Stomach (tissue), 4 donors: ENCODE data around the gene USP12.

ENCODE experiments used
- POLR2A ChIP-seq, 4 donors: fragments of 450-650 bp; IDR thresholded peaks; one replicate each; pipeline ENCODE4 v1.6.1; 2016; ENCODE audit warnings: antibody characterized with exemption in 4 of 4, control low read depth in 2 of 4, mild to moderate bottlenecking in 1 of 4, moderate library complexity in 1 of 4
- TF ChIP-seq, protein P1 (sequence below), 7 experiments: fragments of 450-650 bp in 4 of 7; fragments of 200-600 bp in 3 of 7; sonication (generic) in 3 of 7; IDR thresholded peaks; one replicate each; pipeline ENCODE4 v1.5.1; 2016 to 2019; ENCODE audit warnings: antibody characterized with exemption in 7 of 7, control low read depth in 2 of 7, mild to moderate bottlenecking in 1 of 7

DNA sequence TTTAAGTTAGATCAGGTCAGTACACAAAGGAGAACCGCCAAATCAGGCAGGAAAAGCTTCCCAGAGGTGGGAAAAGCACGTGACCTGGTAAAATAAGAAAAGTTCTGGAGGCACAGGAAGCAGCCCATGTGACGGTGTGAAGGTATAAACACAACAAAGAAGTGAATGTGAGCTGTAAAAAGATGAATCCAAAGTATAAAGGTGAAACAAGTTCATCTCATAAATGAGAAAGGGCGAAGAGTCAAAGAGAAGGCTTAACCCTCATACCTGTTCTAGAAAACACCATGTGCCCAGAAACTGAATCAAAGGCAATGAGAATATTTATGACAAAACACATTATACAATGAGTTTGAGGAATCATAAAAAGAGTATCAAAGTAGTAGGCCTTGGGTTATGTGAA, 47.0 kb downstream of the USP12 start:
- TF ChIP-seq, protein P1, sequence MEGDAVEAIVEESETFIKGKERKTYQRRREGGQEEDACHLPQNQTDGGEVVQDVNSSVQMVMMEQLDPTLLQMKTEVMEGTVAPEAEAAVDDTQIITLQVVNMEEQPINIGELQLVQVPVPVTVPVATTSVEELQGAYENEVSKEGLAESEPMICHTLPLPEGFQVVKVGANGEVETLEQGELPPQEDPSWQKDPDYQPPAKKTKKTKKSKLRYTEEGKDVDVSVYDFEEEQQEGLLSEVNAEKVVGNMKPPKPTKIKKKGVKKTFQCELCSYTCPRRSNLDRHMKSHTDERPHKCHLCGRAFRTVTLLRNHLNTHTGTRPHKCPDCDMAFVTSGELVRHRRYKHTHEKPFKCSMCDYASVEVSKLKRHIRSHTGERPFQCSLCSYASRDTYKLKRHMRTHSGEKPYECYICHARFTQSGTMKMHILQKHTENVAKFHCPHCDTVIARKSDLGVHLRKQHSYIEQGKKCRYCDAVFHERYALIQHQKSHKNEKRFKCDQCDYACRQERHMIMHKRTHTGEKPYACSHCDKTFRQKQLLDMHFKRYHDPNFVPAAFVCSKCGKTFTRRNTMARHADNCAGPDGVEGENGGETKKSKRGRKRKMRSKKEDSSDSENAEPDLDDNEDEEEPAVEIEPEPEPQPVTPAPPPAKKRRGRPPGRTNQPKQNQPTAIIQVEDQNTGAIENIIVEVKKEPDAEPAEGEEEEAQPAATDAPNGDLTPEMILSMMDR (IDR thresholded peaks at IDR 0.05) = no peak
- no peak for TF ChIP-seq POLR2A (IDR thresholded peaks at IDR 0.05)
